OCI-LY3 (cell line): ENCODE results near the gene UMODL1.
A peak's percentile ranks its signal among the peaks of the same experiment; 100 is the strongest.

ENCODE experiments used
- H2AFZ ChIP-seq: fragments of 200-600, 300-600 bp; shearing (Covaris generic); 2 replicates; pipeline ENCODE4 v1.6.0; 2014; ENCODE audit warnings: antibody characterized with exemption, low read depth, low read length
- H3K27ac ChIP-seq: fragments of 200-600, 300-600 bp; sonication (generic); 2 replicates; pipeline ENCODE4 v1.5.1; 2014; ENCODE audit warnings: mild to moderate bottlenecking, low read length, moderate library complexity, mixed read lengths
- H3K27me3 ChIP-seq: fragments of 200-600, 300-600 bp; sonication (generic); 2 replicates; pipeline ENCODE4 v1.6.1; 2014; ENCODE audit warnings: low read depth, low read length, mixed read lengths
- H3K36me3 ChIP-seq: fragments of 200-600, 300-600 bp; sonication (generic); replicated peaks from 2 replicates; pipeline ENCODE3; 2014; ENCODE audit warnings: low read depth, low read length, mixed read lengths
- H3K4me1 ChIP-seq: fragments of 300-600, 200-600 bp; sonication (generic); 2 replicates; pipeline ENCODE4 v1.6.1; 2014; ENCODE audit warnings: low read length, mixed read lengths
- H3K4me2 ChIP-seq: fragments of 200-600, 300-600 bp; sonication (generic); 2 replicates; pipeline ENCODE4 v1.6.1; 2014; ENCODE audit warnings: low read length, mixed read lengths
- H3K4me3 ChIP-seq: fragments of 300-600, 200-600 bp; sonication (generic); 2 replicates; pipeline ENCODE4 v1.5.1; 2014; ENCODE audit warnings: antibody characterized with exemption, mild to moderate bottlenecking, low read length, moderate library complexity
- H3K79me2 ChIP-seq: fragments of 300-600, 200-600 bp; shearing (Covaris generic); 2 replicates; pipeline ENCODE4 v1.6.1; 2014; ENCODE audit warnings: mild to moderate bottlenecking, low read length, mixed read lengths
- H3K9ac ChIP-seq: fragments of 300-600, 200-600 bp; shearing (Covaris generic); 2 replicates; pipeline ENCODE4 v1.6.0; 2014; ENCODE audit warnings: mild to moderate bottlenecking, low read length, moderate library complexity
- H3K9me3 ChIP-seq: fragments of 200-600, 300-600 bp; shearing (Covaris generic); 2 replicates; pipeline ENCODE4 v1.6.1; 2014; ENCODE audit warnings: low read length, mixed read lengths; ENCODE audit not compliant: insufficient read depth
- H4K20me1 ChIP-seq: fragments of 200-600, 300-600 bp; sonication (generic); 2 replicates; pipeline ENCODE4 v1.6.1; 2016; ENCODE audit warnings: low read length, mixed read lengths; ENCODE audit not compliant: insufficient read depth
- CTCF ChIP-seq: fragments of 200-600, 300-600 bp; sonication (generic); IDR thresholded peaks from 2 replicates; pipeline ENCODE4 v1.5.1; 2014; ENCODE audit warnings: antibody characterized with exemption, low read length, low read depth
- EZH2phosphoT487 ChIP-seq: fragments of 200-600 bp; shearing (Covaris generic); IDR thresholded peaks from 2 replicates; pipeline ENCODE4 v1.6.1; 2018; ENCODE audit warnings: antibody characterized with exemption, mixed run types, low read depth

The UMODL1 gene

DNA sequence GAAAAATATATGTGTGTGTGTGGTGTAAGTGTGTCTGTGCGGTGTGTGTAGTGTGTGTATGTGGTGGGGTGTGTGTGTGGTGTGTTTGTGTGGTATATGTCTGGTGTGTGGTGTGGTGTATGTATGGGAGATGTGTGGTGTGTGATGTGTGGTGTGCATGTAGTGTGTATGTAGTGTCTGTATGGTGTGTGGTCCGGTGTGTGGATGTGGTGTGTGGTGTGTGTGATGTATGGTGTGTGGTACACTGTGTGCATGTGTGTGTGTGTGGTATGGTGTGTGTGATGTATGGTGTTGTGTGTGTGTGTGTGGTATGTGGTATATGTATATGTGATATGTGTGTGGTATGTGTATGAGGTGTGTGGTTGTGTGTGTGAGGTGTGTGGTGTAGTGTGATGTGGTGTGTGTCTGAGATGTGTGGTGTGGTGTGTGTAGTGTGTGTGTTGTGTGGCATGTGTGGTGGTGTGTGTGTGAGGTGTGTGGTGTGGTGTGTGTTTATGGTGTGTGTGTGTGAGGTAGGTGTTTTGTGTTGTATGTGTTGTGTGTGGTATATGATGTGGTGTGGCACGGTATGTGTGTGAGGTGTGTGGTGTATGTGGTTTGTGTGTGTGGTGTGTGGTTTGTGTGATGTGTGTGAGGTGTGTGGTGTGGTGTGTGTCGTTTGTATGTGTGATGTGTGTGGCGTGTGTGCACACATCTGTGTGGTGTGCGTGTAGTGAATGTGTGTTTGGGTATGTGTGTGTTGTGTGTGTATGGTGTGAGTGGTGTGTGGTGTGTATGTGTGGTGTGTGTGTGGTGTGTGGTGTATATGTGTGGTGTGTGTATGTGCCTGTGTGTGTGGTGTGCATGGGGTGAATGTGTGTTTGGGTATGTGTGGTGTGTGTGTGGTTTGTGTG is 112.5 kb downstream of the UMODL1 start:
- Histone ChIP-seq H3K79me2 (no peaks in the 10 kb centered on the region), H3K9ac (no peak overlapping the region), H3K36me3 (no peaks in the 10 kb centered on the region), H3K9me3 (no peaks in the 10 kb centered on the region), H3K27me3 (no peaks in the 10 kb centered on the region), H2AFZ (no peak overlapping the region), H3K4me3 (no peak overlapping the region), H4K20me1 (no peaks in the 10 kb centered on the region), H3K4me2 (no peak overlapping the region), H3K4me1 (peaks cover 10% of the 10 kb centered on the region), H3K27ac (no peak overlapping the region)
- no peak for TF ChIP-seq EZH2phosphoT487

DNA sequence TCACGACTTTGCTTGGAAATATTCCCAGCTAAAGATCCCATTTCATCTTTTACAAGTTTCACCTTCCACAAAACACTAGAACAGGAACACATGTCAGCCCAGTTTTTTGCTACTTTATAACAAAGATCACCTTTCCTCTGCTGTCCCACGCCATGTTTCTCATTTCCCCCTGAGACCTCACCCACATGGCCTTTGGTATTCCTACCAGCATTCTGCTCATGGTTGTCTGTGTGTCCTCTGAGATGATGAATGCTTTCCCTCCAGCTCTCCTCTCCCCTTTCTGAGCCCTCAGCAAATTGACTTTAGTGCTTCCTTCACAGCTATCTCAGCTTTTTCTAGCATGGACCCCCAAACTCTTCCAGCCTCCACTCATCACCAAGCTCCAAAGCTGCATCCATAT is 115.5 kb downstream of the UMODL1 start:
- Histone ChIP-seq H3K4me1 (peaks cover 16% of the 10 kb centered on the region), H4K20me1 (no peaks in the 10 kb centered on the region), H3K36me3 (no peaks in the 10 kb centered on the region), H3K79me2 (no peaks in the 10 kb centered on the region), H3K9me3 (no peaks in the 10 kb centered on the region), H3K4me2 (no peak overlapping the region), H3K9ac (no peak overlapping the region), H3K27me3 (no peaks in the 10 kb centered on the region), H2AFZ (no peak overlapping the region), H3K4me3 (no peak overlapping the region), H3K27ac (no peak overlapping the region)
- TF ChIP-seq EZH2phosphoT487 (no peak), CTCF (no peak)

DNA sequence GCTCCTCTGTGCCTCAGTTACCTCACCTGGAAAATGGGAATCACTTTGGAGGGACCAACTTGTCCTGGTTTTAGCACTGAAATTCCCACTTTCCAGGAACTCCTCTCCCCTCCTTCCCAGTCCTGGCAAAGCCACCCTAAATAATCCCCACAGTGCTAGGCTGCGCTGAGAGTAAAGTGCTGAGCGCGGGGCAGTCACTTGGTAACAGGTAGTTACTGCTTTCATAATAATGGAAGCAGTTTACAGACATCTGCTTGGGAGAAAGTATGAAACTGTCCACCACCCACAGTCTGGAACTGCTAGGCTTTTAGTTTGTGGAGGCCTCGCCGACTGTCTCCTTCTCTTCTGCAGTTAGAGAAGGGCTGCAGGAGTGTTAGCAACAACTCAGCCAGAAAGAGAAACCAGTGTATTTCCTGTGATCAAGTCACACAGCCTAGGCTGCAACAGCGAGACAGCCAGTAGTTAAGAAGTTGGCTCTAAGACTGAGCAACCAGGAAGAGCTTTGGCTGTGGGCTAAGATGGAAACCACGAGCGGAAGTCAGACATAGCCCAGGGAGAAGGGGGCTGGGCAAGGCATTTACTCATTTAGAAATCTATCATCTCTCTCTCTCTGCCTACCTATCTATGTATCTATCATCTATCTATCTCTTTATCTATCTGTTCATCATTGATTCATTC is 117.0 kb downstream of the UMODL1 start:
- Histone ChIP-seq H3K79me2 (no peaks in the 10 kb centered on the region), H3K36me3 (no peaks in the 10 kb centered on the region), H2AFZ (peak overlapping the region; percentile 95), H3K9me3 (no peaks in the 10 kb centered on the region), H3K4me2 (peak overlapping the region; percentile 60), H3K4me3 (peak overlapping the region; percentile 38), H3K27ac (peak overlapping the region; percentile 74), H4K20me1 (no peaks in the 10 kb centered on the region), H3K27me3 (no peaks in the 10 kb centered on the region), H3K9ac (peak overlapping the region; percentile 34; the same call in 1 of the 2 replicates), H3K4me1 (peaks cover 16% of the 10 kb centered on the region)
- TF ChIP-seq EZH2phosphoT487, result no peak
- TF ChIP-seq CTCF, result no peak

DNA sequence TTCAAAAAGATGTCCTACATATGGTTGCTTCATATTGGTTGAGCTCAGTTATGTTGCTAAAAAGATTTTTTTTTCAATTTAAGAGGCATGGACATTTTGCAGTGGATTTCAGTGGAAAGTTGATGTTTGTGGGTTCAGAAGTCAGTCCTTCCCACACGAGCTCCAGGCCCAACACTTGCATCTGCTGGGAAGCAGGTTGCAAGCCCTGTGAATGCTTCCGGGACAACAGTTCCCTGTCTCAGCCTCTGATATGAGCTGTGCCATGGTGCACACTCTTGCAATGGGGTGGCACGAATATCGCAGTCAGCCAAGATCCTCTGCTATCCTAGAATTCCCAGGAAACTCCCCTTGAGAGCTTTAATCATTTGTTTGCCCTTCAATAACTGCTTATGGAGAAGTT is 117.5 kb downstream of the UMODL1 start:
- Histone ChIP-seq H3K27me3 (no peaks in the 10 kb centered on the region), H3K4me1 (peaks cover 16% of the 10 kb centered on the region), H3K79me2 (no peaks in the 10 kb centered on the region), H3K9me3 (no peaks in the 10 kb centered on the region), H3K4me3 (peak overlapping the region; percentile 38; the same call in 1 of the 2 replicates), H3K4me2 (peak overlapping the region; percentile 60), H3K9ac (no peak overlapping the region), H3K27ac (peak overlapping the region; percentile 74), H4K20me1 (no peaks in the 10 kb centered on the region), H3K36me3 (no peaks in the 10 kb centered on the region), H2AFZ (peak overlapping the region; percentile 95)
- TF ChIP-seq CTCF, result no peak
- no peak for TF ChIP-seq EZH2phosphoT487
